ENCODE data around the gene OTOA. TPM values are rescaled to one million over a fixed set of nuclear protein-coding genes. Genes with fewer than 3 reads are reported as not detected.

The OTOA gene
- total and polyA plus RNA-seq, 2 of the 8 experiments (the other 6 are each of a cell fraction or from before 2014, with no cell fraction given), result 0.06 to 0.32 TPM

DNA sequence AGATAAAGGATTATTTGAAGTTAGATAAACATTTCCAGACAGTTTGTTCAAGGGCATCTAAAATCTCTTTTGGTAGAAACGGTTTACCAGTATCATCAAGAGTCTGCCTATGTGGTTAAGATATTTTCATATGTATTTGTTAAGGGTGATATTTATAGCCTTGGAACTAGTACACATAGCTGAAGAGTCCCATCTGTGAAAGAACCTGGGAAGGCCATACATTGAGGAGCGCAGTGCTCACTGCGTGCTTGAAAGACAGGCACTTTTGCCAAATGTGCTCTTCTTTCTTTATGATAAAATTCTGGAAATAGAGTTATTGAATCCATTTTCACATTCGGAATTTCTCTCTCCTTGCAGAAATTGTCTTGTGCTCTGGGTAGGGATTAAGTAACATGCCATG is 19.1 kb upstream of the OTOA start:
- H3K4me3 ChIP-seq (ENCODE audit: extremely low read depth in 1 of 4, insufficient read depth in 2 of 4, low read depth in 3 of 4, low read length in 4 of 4), result no peak overlapping the region
- TF ChIP-seq POLR2AphosphoS5 (IDR thresholded peaks at IDR 0.05; ENCODE audit: low read depth, low read length) (no peak), CHD1 (IDR thresholded peaks at IDR 0.05; ENCODE audit: low read depth, low read length) (no peak), TEAD4 (IDR thresholded peaks at IDR 0.05; ENCODE audit: low read depth, low read length) (no peak), SIX5 (IDR thresholded peaks at IDR 0.05; ENCODE audit: low read depth, low read length) (no peak), ZNF274 (IDR thresholded peaks at IDR 0.05; ENCODE audit: borderline replicate concordance, extremely low read depth, low read length) (no peak), CBX5 (IDR thresholded peaks at IDR 0.05; ENCODE audit: low read depth, low read length) (no peak)
- TF ChIP-seq, protein P1, sequence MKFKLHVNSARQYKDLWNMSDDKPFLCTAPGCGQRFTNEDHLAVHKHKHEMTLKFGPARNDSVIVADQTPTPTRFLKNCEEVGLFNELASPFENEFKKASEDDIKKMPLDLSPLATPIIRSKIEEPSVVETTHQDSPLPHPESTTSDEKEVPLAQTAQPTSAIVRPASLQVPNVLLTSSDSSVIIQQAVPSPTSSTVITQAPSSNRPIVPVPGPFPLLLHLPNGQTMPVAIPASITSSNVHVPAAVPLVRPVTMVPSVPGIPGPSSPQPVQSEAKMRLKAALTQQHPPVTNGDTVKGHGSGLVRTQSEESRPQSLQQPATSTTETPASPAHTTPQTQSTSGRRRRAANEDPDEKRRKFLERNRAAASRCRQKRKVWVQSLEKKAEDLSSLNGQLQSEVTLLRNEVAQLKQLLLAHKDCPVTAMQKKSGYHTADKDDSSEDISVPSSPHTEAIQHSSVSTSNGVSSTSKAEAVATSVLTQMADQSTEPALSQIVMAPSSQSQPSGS (IDR thresholded peaks at IDR 0.05; ENCODE audit: low read length), result no peak
- no peaks in the 10 kb centered on the region for H3K27me3 ChIP-seq (replicated peaks in 1 of 4; ENCODE audit: control insufficient read depth in 3 of 4, extremely low read depth in 1 of 4, insufficient read depth in 3 of 4, low read length in 3 of 4)
- H3K79me1 ChIP-seq (ENCODE audit: low read depth, low read length), result peaks cover 2% of the 10 kb centered on the region; the same call in 1 of the 2 replicates
- H3K56ac ChIP-seq (replicated peaks; ENCODE audit: insufficient read length, low read depth, low read length), result no peak overlapping the region
- no peak overlapping the region for H2BK20ac ChIP-seq (ENCODE audit: low read length)
- H3K36me3 ChIP-seq (ENCODE audit: control insufficient read depth in 2 of 4, insufficient read depth in 4 of 4, low read length in 3 of 4), result no peaks in the 10 kb centered on the region
- ChIA-PET POLR2A (ENCODE audit: partially characterized antibody) (interaction anchor here (0.6 kb wide), 1 partner anchor 150 kb away, joined by 3 read pairs; no protein-coding TSS in a partner anchor), CTCF (ENCODE audit: partially characterized antibody) (interaction anchor here (1.0 to 1.1 kb wide), 2 partner anchors 29 to 64 kb away, joined by 3 read pairs; no protein-coding TSS in a partner anchor)
- no peak overlapping the region for H3K23ac ChIP-seq (ENCODE audit: insufficient read length)
- WGBS, 2 experiments (ENCODE audit: extremely low coverage in 1 of 2, insufficient coverage in 1 of 2, insufficient read length in 1 of 2, insufficient replicate concordance in 2 of 2, low coverage in 1 of 2, low lambda C conversion rate in 2 of 2, missing lambda C conversion rate in 1 of 2), result 93% methylated on average over 4 of the region's 4 CpGs; no CpG with 5 or more reads in 1 of the 2 experiments
- H4K8ac ChIP-seq (ENCODE audit: extremely low read depth, insufficient read depth, low read length), result no peak overlapping the region
- H3K27ac ChIP-seq (ENCODE audit: low read depth, low read length), result no peak overlapping the region
- H2BK15ac ChIP-seq (ENCODE audit: low read length), result no peak overlapping the region
- no peak overlapping the region for H3K4me2 ChIP-seq (ENCODE audit: insufficient read depth in 1 of 2, low read depth in 2 of 2, low read length in 2 of 2)
- H4K91ac ChIP-seq (replicated peaks; ENCODE audit: insufficient read length, low read length), result no peak overlapping the region
- no peak overlapping the region for H3K18ac ChIP-seq (ENCODE audit: extremely low read depth, low read length)
- no peaks in the 10 kb centered on the region for H3K23me2 ChIP-seq (ENCODE audit: low read depth, low read length)
- H3K9me3 ChIP-seq (ENCODE audit: insufficient read depth in 2 of 2, low read depth in 1 of 2, low read length in 1 of 2), result no peaks in the 10 kb centered on the region
- FAIRE-seq, result no peak
- H4K20me1 ChIP-seq (replicated peaks in 1 of 2; ENCODE audit: control insufficient read depth in 1 of 2, insufficient read depth in 2 of 2, low read length in 2 of 2), result peaks cover 0 to 3% of the 10 kb centered on the region in 2 experiments
- H2BK12ac ChIP-seq (ENCODE audit: low read depth, low read length), result no peak overlapping the region
- no peak overlapping the region for H3K14ac ChIP-seq (ENCODE audit: insufficient read length)
- H3K4ac ChIP-seq (replicated peaks; ENCODE audit: insufficient read length, low read depth, low read length), result no peak overlapping the region
- no peak overlapping the region for H2BK120ac ChIP-seq (replicated peaks; ENCODE audit: low read depth, low read length)
- H2AK5ac ChIP-seq (ENCODE audit: low read depth, low read length), result no peak overlapping the region
- no peak overlapping the region for H2AFZ ChIP-seq (ENCODE audit: low read length)
- no peaks in the 10 kb centered on the region for H3K4me1 ChIP-seq (replicated peaks in 1 of 4; ENCODE audit: control insufficient read depth in 3 of 4, insufficient read depth in 4 of 4, low read length in 3 of 4)
- no peak overlapping the region for H3K9ac ChIP-seq (replicated peaks in 1 of 4; ENCODE audit: extremely low read depth in 1 of 4, low read depth in 3 of 4, low read length in 3 of 4)
- H4K5ac ChIP-seq (ENCODE audit: insufficient read length, low read depth, low read length), result no peak overlapping the region
- no peak overlapping the region for H2BK5ac ChIP-seq (ENCODE audit: low read depth, low read length)
- no peak for DNase-seq (ENCODE audit: low read depth in 1 of 2, low spot score in 2 of 2)
- peaks cover 0 to 11% of the 10 kb centered on the region in 2 experiments; a peak in 1 of 4 replicates for H3K79me2 ChIP-seq (ENCODE audit: control insufficient read depth in 1 of 2, insufficient read depth in 2 of 2, low read length in 2 of 2)

All from H1 (cell line).